Activated CD4-positive, alpha-beta T cell treated with anti-CD3 and anti-CD28 coated beads, Interleukin-2, amount 50 U/mL, for 16 hours (primary cell): ENCODE results near the gene NFIC.

ENCODE experiments used
- DNase-seq: peaks from one replicate; pipeline ENCODE4 v3.0.0-alpha.2; 2020

NFIC gene

DNA sequence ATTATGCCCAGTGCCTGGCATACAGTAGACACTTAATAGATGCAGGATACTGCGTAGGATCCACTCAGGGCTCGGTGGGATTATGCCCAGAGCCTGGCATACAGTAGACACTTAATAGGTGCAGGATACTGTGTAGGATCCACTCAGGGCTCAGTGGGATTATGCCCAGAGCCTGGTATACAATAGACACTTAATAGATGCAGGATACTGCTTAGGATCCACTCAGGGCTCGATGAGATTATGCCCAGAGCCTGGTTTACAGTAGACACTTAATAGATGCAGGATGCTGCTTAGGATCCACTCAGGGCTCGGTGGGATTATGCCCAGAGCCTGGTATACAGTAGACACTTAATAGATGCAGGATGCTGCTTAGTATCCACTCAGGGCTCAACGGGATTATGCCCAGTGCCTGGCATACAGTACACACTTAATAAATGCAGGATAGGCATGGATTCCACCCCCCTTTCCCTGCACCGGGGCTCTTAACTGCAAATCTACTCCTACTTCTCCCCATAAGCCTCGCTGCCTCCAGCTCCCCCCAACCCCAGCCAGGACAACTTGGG, 89.1 kb downstream of the NFIC start:
- no peak for DNase-seq

DNA sequence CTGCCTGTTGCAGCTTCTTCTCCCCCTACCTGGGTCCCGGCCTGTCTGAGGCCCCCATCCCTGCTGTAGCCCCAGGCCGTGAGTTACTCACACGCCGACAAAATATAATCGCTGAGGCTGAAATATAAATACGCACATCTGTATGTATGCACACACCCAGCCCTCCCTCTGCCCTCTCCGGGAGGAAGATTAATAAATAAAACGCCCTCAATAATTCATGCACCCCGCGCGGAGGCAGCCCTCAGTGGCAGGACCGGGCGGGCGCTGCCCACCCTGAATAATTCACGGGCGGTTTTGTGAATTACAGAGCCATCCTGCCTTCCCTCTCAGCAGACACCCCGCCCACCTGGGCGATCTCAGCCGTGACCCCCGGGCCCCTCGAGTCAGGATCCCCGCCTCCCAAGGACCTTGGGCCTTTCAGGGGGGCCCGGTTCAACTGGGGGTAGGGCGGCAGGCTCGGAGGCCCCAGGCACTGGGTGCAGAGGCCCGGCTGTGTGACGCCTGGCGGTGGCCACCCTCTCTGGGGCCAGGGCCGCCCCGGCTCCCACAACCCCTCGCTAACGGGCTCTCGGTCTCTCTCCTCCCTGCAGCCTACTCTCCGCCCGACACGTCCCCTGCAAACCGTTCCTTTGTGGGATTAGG, 89.7 kb downstream of the NFIC start:
- DNase-seq = no peak

DNA sequence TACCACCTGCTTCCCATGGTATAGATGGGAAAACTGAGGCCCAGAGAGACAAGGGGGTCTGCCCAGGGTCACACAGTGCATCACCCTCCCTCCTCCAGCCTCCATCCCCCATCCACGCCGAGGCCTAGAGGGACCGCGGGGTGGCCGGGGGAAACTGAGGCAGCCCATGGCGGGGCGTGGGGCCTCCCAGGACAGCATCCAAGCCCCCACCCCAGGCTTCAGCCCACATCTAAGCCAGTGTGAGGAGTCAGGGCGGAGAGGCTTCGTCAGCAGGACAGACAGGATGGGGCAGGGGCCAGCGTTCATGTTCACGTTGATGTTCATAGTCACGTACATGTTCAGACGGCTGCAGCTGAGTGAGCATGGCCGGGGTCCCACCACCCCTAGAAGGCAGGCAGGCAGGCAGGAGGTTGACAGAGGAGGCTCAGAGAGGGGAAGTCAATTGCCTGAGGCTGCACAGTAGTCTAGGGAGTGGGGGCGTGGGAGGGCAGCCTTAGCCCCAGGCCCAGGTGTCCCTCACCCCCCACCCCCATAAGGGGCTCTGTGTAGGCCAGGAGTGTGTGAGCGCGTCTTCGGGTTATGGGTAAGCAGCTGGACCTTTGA, 90.6 kb downstream of the NFIC start:
- DNase-seq = no peak

DNA sequence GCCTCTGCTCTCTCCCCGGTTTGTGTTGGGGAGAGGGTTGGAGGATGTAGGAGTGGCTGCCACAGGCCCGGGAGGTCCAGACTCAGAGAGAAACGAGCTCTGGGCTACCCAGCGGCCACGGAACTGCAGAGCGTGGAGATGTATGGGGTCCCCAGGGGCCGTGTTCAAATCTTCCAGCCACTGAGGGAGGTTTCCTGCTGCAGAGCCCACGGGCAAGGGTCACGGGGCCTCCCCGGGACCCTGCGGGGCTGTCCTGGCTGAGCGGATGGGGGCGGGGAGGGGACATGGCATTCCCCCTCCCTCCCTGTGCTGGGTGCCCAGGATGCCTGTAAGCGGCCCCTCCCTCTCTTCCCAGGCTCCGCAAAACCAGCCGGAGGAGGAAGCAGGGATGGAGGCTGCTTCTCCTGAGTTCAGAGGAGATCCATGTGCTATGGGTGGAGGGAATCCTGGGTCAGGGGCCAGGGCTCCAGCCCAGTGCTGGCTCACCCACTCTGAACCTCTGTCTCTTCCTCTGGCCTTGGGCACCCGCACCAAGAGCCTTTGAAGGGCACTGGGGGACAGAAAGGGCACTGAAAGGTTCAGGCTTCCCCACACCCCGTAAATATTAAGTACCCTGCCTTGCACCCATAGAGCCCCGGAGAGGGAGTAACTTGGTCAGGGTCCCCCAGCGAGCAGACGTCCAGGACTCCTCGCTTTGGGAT, 91.3 kb downstream of the NFIC start:
- no peak for DNase-seq

DNA sequence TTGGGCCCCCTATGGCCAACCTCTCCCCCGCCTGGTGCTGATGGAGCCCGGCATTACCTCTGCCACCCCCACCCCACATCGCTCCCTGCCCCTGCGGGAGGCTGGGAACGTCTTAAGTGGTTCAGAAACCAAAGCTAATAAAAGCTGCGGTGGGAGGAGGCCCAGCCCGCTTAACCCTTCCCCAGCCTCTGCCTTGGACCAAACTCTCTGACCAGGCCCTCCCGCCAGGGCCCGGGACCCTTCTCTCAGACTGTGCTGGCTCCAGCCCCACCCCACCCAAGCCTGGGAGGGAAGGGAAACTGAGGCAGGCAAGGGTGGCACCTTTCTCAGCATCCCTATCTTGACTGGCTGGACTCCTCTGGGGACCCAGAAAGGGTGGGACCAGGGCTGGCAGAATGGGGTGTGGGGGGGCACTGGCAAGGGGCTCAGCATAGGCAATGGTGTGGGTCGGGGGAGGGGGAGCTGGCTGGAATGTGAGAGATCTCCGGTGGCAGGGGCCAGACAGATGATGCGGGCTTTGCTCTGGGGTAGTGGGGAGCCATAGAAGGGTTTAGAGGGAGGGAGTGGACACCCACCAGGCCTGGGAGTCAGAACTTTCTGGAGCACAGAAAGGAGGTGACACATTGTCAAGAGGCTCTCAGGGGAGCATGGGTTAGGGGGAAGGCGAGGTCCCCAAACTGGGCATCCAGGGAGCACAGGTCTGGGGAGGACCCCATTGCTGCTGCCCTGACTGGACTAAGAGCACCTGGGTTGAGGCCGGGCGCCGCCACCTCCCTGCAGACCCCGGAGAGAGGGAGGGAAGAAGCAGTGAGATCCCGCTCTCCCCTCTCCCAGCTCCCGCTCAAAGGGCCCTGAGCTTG, 92.1 kb downstream of the NFIC start:
- DNase-seq = no peak

DNA sequence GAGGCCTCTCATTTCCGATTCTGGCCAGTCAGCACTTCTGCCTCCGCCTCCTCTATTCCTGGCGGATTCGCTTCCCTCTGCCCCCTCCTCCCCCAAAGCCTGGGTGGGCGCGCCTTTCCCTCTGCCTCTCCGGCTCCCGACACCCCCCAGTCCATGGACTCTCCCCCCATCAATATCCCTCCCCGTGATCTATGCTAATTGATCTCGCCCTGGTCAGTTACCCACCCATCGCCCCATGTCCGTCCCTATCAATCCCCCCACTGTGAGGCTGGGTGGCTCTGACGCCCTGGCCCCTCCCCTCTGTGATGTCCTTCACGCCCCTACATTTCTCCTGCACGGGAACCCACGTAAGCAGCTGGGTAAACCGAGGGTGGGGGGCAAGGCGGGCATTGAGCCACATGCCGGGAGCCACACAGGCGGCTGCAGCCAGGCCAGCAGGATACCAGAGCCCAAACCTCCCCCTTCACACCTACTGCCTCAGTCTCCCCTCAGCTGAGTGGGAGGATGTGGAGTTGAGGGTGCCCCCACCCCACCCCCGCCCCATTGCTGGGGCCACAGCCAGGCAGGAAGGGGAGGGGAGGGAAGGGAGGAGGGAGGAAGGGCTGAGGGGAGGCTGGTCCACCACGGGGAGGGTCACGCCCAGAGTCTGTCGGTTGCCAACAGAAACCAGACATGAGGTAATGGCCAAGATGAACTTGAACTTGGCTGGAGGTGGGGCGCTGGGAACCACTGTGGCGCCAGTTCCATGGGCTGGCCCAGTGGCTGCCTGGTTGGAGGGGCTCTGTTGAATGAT, 92.9 kb downstream of the NFIC start:
- DNase-seq = peak; percentile 11

DNA sequence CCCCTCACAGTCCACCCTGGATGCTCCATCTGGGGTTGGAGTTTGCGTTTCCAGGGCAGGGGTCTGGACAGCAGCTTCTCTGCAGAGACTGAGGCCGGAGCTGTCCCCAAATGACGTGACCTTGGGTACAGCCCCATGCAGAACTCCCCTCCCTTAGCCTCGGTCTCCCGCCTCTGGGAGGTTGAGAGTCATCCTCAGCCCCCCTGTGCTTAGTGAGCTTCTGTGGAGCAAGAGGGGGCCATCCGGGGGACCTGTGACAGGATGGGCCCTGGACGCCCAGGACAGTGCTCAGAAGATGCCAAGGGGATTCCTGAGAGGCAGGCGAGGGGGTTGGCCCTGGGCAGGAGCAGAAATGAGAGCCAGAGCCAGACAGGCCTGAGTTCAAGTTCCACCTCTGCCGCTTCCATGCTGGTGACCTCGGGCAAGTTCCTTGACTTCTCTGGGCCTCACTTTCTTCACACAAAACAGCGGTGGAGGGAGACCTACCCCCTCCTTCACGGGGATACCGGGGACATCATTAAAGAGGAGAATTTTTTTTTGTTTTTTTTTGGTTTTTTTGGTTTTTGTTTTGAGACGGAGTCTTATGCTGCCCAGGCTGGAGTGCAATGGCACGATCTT, 93.7 kb downstream of the NFIC start:
- DNase-seq = no peak

DNA sequence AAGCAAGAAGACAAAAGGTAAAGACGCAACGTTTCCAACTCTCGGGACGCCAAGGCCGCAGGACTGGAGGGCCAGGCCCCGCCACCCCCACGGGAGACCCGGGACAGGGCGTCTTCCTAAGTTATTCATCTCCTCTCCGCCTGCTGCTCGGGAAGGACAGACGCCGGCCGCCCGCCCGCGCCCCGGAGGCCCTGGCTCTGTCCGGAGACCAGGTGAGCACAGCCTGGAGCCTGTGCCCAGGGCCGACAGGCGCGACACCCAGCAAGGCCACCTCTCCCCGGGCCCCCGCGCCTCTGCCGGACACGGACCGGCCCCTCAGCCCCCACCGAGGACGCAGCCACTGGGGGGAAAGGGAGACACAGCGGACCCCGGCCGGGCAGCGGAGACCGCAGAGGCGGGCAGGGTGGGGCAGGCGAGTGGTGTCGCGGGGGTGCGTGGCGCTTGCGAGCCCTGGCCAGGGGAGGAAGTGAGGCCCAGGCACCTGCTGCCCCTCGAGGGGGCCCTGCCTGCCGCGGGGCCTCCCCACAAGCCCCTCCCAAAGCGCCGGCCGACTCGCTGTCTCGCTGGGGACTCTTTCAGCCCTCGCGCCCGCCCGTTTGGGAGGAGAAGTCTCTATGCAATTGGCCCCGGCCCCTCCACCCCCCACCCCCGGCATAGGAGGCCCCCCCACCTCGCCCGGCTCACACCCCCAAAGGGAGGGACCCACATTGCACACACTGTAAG, 96.8 kb downstream of the NFIC start:
- no peak for DNase-seq

DNA sequence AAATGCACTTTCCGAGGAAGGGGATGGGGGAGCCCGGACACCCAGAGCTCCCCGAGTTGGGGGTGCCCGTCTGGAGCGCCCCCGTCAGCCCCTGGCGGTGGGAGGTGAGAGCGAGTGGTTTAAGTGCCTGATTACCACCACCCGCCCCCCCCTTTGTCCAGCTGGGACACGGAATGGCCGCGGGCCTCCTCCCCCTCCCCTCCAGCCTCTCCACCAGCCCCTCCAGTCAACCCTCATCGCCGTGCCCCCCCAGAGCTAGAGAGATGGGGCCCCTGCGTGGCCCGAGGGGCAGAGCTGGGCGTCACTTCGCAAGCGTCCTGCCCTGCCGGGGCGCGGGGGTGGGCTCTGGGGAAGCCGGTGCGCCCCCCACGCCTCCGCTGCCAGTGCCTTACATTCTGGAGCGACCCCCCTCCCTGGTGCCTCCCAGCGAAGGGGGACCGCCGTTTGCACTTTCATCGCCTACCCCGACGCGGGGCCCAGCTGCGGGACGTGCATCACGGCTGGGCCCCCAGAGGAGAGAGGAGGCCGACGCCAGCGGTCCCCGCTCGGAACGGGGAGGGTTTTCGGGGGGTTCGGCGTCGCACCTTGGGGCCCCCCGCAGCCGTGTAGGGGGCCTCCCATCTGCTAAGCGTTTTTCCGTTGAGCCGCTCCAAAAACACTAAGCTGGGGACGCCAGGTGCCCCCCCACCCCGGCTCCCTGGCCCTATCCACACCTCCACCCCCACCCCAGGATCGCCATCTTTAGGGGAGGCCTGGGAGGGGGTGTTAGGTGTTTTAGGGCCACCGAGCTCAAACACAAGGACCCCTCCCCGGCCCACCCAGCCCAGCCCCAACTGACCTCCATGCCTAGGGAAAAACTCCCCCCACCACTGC, 97.6 kb downstream of the NFIC start:
- DNase-seq = no peak

DNA sequence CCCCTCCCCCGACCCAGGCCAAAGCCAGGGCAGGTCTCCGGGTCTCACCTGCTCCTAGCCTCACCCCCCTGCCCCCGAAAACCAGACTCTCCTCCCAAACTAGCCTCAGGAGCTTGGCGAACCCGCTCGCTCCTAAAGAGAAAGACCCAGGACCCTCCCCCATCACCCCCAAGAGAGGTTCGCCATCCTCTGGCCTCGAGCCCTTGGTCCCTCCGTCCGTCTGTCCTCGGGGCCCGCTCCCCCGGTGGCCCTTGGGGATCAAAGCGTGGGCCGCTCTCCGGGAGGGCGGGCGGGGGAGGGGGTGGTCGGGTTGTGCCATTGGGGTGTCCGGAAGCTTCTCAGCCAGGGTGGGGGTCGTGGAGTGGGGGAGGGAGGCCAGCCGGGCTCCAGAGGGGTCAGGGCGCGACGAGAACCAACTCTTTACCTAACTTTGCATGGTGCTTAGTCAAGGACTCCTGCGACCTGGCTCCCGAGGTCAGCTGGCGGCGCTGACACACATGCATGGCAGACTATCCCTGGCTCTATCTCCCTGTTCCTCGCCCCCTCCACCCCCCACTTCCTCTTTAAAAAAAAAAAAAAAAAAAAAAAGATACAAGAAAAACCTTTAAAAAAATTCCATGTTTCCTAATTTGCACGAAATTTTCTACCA, 98.3 kb downstream of the NFIC start:
- no peak for DNase-seq

DNA sequence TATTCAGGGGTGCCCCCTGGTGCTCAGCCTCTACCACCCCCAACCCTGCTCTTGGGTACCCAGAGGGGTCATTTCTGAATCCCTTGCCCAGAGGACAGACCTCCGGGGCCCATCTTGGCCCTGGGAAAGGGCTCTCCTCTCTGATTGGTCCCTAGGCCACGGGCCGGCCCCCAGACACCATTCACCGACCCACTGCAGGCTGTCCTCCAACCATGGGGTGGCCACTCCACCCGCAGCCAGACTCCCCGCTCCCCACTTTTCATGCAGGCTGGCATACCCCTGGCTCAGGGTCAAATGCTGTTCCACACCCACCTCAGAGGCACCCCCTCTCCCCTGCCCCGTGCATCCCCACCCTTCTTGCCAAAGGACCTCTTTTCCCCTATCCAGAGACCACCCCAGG, 99.2 kb downstream of the NFIC start:
- no peak for DNase-seq

DNA sequence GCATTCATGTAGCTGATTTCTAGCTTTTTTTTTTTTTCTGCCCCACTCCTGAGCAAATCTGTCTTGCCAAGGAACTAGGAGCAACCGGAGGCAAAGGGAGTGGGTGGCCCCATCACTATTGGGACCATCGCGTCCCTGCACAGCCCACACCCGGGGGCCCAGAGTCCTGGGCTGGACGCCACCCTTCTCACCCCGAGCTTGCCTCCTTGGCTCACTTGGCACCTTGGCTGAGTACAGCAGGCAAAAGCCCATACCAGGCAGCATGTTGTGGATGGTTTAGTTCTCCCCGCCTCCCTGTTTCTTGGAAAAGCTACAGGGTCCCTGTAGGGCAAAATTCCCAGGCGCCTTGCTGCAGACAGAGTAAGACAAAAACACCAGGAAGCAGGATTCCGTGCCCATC, 100.3 kb downstream of the NFIC start:
- DNase-seq = no peak

DNA sequence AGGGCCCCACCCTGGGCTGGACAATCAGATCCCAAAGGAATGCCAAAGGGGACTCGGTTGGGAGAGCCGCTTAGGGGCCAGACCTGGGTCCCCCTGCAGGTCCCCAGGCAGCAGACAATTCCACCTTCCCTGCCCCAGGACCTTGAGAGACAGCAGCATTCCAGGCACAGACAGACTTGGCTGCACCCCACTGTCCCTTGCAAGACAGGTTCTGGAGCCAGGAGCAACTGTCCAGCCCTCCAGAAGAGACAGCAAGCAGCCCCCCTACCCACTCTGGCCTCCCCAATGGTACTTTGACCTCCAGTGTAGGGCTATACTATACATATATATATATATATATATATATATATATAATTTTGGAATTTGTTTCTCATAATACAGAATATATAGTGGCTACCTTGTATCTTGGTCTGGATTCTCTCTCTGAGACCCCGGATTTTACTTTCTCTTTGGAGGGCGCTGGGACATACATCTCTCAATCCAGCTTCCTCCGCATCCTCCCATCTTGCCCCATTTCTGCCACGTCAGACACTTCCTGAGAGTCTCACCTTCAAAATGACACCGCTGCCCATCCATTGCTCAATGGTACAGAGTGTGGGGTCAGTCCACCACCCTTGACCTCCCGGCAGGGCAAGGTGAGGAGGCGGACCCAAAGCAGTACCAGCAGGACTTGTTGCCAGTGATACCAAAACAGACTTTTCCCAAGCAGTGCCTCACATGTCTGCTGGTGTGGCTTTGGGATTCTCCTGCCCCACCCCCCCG, 101.2 kb downstream of the NFIC start:
- DNase-seq = no peak

DNA sequence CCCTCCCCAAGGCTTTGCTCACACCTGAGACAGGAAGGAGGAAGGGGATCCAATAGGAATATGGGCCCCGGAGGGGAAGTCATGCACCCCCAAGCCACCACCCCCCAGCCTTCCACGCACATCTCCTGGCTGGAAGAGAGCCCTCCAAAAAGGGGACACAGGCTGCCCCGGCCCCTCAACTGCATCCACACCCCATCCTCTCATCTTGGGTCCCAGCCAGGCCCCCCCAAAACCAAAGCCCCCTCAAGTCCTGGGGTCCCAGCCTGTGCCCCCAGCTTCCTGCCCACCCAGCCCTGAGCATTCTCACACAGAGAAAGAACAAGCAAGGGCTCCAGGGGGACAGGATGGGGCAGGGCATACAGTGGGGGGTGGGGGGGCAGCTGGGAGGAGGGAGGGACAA, 101.8 kb downstream of the NFIC start:
- DNase-seq = no peak

DNA sequence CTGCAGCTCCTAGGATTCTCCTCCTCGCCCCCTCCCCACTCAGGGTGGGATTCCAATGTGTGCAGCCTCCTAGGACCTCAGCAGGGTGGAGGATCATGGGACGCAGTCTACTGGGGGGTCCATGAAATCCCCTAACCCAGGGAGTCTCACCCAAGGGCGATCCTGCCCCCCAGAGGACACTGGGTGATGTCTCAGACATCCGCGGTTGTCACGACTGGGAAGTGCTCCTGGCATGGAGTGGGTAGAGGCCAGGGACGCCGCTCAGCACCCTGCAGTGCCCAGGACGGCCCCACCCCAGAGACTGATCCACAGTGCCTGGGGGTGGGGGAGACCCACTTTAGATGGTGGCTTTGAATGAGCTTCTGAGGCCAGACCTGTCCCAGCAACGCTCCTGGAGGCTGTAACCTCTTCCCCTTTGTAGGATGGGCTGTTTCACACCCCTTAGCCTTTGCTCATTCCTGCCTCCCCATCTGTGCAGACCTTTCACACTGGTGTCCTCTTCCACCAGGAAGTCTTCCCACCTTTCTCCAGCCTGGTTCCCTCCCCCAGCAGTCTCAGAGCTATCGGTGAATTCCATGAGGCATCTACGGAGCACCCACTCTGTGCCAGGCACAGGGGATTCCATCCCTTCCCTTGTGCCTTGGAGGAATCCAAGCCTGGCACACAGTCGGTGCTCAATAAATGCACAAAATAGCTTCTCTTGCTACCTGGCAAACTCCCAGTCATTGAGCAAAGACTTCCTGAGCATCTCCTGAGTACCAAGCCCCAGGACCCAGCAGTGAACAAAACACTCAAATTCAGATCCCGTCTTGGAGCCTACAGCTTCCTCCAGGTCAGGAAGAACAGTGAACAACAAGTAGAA, 103.5 kb downstream of the NFIC start:
- DNase-seq = no peak

DNA sequence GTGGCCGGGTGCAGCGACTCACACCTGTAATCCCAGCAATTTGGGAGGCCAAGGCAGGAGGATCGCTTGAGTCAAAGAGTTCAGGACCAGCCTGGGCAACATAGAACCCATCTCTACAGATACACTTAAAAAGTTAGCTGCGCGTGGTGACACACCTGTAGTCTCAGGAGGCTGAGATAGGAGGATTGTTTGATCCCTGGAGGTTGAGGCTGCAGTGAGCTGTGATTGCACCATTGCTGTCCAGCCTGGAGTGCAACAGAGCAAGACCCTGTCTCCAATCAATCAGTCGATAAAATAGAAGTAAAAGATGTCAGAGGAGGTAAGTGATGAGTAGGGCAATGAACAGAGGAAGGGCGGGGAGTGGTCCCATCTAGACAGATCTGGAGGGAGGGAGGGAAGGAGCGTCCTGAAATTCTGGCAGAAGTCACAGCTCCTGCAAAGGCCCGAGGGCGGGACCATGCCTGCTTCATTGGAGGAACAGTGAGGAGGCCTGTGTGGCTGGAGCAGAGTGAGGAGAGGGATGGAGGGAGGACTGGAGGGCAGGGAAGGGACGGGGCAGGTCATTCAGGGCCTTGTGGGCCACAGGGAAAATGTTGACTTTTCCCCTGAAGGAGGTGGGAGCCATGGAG, 104.2 kb downstream of the NFIC start:
- DNase-seq = no peak

DNA sequence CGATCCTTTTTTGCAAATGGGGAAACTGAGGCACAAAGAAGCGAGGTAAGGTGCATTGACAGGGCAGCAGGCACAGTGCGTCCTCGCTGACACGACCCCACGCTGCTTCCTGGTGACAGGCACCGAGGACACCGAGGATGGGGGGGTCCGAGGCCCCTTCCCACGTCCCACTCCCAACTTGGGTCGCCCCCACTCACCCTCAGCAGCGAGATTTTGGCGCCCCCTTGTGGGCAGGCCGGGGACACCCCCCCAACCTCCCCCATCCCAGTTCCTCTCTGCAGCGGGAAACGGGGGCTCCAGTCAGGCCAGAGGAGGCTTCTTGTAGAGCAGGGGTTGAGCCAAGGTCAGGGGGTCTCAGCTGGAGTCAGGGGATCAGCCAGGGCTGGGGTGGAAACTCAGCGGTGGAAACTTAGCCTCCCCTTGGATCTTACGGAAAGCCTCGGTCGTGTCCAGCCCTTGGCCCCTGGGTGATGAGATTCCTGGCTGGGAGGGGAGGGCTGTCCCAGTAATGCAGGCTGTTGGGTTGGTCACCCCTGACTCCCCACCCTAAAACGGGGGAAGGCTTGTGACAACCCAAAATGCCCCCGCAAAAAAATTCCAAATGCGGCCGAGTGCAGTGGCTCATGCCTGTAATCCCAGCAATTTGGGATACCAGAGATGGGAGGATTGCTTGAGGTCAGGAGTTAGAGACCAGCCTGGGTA, 105.7 kb downstream of the NFIC start:
- peak; percentile 27 for DNase-seq
